Mucosa of rectum (tissue), 2 donors: Measurements from ENCODE around the gene HLCS.
A peak's percentile ranks its signal among the peaks of the same experiment; 100 is the strongest.
"Not testable (repeated sequence)": the region's sequence is repeated elsewhere in the genome, so short reads cannot be mapped to it uniquely, and the experiment has no call there.

Experiments used
- H3K27ac ChIP-seq, 2 donors: one replicate each; pipeline ENCODE4 v1.7.0; 2013; ENCODE audit warnings: inconsistent platforms in 2 of 2, low read depth in 2 of 2, low read length in 2 of 2
- H3K27me3 ChIP-seq, 2 donors: one replicate each; pipeline ENCODE4 v1.7.0; 2013; ENCODE audit warnings: low read length in 2 of 2; ENCODE audit not compliant: control insufficient read depth in 2 of 2, insufficient read depth in 2 of 2
- H3K36me3 ChIP-seq, 2 donors: one replicate each; pipeline ENCODE4 v1.7.0; 2013; ENCODE audit warnings: low read length in 2 of 2; ENCODE audit not compliant: control insufficient read depth in 2 of 2, insufficient read depth in 2 of 2
- H3K4me1 ChIP-seq, 2 donors: one replicate each; pipeline ENCODE4 v1.7.0; 2013; ENCODE audit warnings: low read length in 2 of 2, mild to moderate bottlenecking in 1 of 2; ENCODE audit not compliant: control insufficient read depth in 2 of 2, insufficient read depth in 2 of 2
- H3K4me3 ChIP-seq, 2 donors: one replicate each; pipeline ENCODE4 v1.7.0; 2013; ENCODE audit warnings: low read length in 2 of 2
- H3K9ac ChIP-seq, 2 donors: one replicate each; pipeline ENCODE4 v1.7.0; 2013; ENCODE audit warnings: low read length in 2 of 2, low read depth in 1 of 2, mild to moderate bottlenecking in 1 of 2
- H3K9me3 ChIP-seq, 2 donors: one replicate each; pipeline ENCODE4 v1.7.0; 2013; ENCODE audit warnings: low read length in 2 of 2; ENCODE audit not compliant: control insufficient read depth in 2 of 2
- donor health status: healthy.
- donor health status: Normal muscosa, but diverticular disease.

Gene HLCS

DNA sequence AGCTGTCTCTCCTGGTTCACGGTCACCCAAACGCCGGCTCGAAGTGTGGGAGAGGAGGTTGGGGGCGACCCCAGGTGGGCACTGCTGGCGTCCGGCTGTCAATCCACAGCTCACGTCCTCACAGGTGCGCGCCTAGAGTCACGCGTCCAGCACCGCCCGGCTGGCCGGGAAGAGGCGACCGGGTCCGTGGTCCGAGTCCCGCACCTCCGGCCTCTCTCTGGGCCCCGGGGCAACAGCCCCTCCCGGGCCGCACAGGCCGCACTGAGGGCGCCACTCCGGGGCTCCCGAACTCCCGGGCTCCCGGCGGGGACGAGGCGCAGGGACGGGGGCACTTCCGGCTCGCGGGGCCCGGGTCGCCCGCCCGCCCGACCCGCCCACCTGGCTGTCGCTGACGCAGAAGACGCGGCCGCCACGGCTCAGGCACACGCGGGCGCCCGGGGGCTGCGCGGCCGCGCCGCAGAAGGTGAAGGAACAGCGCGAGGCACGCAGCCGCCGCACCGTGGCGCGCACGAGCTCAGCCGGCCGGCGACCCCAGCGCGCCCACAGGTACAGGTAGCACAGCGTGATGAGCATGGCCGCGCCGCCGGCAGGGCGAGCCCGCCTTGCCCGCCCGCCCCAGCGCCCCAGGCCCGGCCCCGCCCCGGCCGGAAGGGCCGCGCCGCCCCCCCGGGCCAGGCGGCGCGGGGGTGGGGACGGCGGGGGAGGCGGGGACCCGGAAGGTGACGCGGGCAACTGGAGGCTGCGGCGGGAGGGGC, at the start of gene HLCS:
TSS of gene HLCS (minus strand) at position 604 of the 755 bp plus-strand sequence. CDS start at position 573, 31 bp downstream.
- peak within 1 kb of the TSS; percentile 52 to 78 for H3K27ac ChIP-seq
- no peaks in the 10 kb centered on the region for H3K27me3 ChIP-seq
- no peaks in the 10 kb centered on the region for H3K9me3 ChIP-seq
- peak within 1 kb of the TSS; percentile 80 to 82 for H3K9ac ChIP-seq
- no peaks in the 10 kb centered on the region for H3K36me3 ChIP-seq
- peak within 1 kb of the TSS; percentile 74 to 76 for H3K4me3 ChIP-seq
- peaks cover 0 to 6% of the 10 kb centered on the region in 2 donors for H3K4me1 ChIP-seq

DNA sequence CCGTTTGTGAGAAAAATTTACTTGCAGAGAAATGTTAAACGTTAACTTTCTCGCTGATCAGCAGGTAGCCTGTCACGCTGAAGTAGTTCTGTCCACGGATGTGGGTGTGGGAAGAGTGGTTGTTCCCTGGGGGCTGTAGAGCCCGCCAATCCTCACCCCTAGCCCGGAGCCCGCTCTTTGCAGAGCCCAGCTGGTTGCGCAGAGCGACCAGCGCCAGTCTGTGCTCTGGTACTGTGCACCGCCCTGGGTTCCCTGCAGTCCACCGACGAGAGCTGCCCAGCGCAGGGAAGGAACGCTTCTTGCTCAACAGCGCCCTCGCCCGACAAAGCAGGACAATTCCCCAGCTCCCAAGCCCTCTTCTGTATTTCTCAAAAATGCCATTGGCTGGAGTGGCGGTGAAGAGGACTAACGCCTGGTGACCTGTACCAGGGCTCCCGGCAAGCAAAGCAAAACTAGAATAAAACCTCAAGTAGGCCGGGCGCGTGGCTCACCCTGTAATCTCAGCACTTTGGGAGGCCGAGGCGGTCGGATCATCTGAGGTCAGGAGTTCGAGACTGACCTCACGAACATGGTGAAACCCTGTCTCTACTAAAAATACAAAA, 43.4 kb upstream of the HLCS start:
- Histone ChIP-seq H3K27me3 (peaks cover 3 to 17% of the 10 kb centered on the region in 2 donors), H3K36me3 (no peaks in the 10 kb centered on the region), H3K4me3 (peak overlapping the region; percentile 49 to 50), H3K9me3 (no peaks in the 10 kb centered on the region), H3K4me1 (peaks cover 6 to 11% of the 10 kb centered on the region in 2 donors), H3K27ac (no peak overlapping the region), H3K9ac (peak overlapping the region in 1 of 2 donors; percentile 10)

DNA sequence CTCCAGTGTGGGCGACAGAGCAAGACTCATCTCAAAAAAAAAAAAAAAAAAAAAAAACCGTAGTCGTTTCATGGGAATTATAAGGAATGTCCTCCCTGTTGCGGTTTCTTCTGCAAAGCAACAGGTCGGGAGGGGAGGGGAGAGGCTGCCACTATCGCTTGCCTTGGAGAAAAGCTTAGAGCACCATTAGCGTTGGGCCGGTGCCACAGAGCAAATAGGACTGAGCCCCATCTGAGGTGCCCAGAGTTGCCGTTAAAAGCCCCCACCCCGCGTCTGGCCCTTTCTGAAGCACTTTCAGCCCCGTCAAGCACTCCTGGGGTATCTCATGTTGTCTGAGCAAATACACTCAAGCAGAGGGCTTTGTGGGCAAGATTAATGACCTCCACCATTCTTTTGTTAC, 42.3 kb upstream of the HLCS start:
- Histone ChIP-seq H3K4me3 (no peak overlapping the region), H3K9me3 (no peaks in the 10 kb centered on the region), H3K27me3 (peaks cover 3 to 17% of the 10 kb centered on the region in 2 donors), H3K9ac (no peak overlapping the region), H3K27ac (no peak overlapping the region), H3K36me3 (no peaks in the 10 kb centered on the region), H3K4me1 (peaks cover 6 to 11% of the 10 kb centered on the region in 2 donors)

DNA sequence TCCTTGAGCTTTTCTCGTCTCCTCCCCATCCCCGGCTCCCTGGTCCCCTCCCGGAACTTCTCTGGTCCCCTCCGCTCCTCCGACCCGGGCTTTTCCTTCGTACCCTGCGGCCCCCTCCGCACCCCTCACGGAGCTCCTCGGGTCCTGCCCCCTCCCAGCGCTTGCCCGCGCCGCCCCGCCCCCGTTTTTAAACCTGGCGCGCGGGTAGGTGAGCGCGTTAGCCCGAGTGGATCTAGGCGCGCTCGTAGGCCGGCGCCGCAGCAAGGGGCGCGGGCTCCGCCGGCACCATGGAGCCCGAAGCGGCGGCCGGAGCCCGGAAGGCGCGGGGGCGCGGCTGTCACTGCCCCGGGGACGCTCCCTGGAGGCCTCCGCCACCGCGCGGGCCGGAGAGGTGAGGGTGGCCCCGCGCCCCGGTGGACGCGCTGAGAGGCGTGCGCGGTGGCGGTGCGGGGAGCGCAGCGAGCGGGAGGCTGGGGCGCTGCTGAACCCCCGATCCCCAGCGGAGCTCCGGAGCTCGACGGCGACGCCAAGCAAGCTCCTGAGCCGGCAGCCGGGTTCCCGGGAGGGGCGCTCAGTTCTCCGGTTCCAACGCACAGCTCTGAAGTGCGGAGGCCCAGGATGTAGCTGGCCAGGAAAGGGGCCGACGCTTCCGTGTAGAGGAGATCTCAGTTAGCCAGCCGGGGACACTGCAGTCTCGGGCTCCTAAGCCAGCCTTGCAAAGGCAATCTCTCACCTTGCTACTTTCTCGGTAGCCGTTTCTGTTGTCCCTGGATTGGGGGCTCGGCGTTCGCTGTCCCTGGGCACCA, 40.2 kb upstream of the HLCS start, which contains the start of gene RIPPLY3:
TSS of gene RIPPLY3 (plus strand) at position 217 of the 806 bp plus-strand sequence. CDS start at position 288, 71 bp downstream.
- peak within 1 kb of the TSS; percentile 54 to 62 for H3K4me3 ChIP-seq
- H3K27me3 ChIP-seq, result peaks cover 3 to 17% of the 10 kb centered on the region in 2 donors
- no peak within 1 kb of the TSS for H3K27ac ChIP-seq
- no peak within 1 kb of the TSS for H3K9ac ChIP-seq
- peaks cover 6 to 11% of the 10 kb centered on the region in 2 donors for H3K4me1 ChIP-seq
- no peaks in the 10 kb centered on the region for H3K36me3 ChIP-seq
- no peaks in the 10 kb centered on the region for H3K9me3 ChIP-seq

DNA sequence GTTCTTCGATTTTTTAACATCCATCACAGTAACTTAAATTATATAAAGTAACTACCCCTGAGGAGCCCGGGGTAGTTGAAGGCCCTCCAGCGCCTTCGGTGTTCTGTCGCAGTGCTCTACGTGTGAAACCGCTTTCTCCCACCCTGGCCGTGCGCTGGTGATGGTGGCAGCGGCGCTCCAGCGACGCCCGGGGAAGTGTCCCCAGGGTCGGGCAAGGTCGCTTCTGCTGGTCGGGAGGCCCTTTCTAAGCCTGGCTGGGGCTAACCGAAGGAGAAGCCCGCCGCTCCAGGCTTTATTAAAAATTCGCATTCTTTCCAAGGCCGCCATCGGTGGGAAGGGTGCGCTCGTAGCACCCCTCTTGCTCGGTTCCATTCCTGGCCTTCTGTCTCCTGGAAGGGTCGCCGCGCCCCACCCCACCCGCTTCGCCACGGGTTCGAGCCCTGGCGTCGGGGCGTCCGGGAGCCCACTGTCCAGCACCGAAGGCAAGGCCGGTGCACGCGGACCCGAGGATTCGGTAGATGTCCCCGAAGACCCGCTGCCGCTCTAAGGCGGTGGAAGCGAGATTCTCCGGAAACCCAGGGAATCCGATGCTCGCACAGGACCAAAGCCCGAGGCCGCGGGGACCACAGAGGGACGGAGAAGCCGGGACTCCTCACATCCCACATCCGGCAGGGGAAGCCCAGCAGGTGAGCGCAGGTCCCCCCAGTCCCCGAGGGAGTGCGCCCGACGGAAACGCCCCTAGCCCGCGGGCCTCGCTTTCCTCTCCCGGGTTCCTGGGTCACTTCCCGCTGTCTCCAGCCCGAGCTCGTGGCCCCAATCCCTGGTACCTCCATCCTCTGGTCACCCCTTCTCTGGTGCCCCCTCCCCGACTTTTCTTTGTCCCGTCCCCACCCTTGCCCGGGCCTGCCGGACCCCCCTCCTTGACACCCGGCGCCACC, 39.3 kb upstream of the HLCS start:
- Histone ChIP-seq H3K9ac (no peak overlapping the region), H3K4me3 (peak overlapping the region in 1 of 2 donors; percentile 39)

DNA sequence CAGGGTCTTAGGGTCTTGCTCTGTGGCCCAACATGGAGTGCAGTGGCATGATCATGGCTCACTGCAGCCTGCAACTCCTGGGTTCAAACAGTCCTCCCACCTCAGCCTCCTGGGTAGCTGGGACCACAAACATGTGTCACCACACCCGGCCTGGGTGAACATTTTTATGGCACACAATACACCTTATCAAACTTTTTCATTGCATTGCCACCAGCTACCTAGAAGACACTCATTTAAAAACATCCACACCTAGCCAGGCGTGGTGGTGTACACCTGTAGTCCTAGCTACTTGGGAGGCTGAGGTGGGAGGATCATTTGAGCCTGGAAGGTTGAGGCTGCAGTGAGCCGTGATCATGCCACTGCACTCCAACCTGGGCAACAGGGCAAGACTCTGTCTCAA, 37.4 kb upstream of the HLCS start:
- not testable (repeated sequence) for H3K9ac ChIP-seq, H3K4me3 ChIP-seq, H3K4me1 ChIP-seq, H3K36me3 ChIP-seq, H3K27ac ChIP-seq, H3K9me3 ChIP-seq
- H3K27me3 ChIP-seq, result peaks cover 3 to 13% of the 10 kb centered on the region in 2 donors

More for the DNA sequence above, 39.3 kb upstream of the HLCS start:
- Histone ChIP-seq H3K9me3 (no peaks in the 10 kb centered on the region), H3K27me3 (peaks cover 3 to 17% of the 10 kb centered on the region in 2 donors), H3K36me3 (no peaks in the 10 kb centered on the region), H3K27ac (no peak overlapping the region), H3K4me1 (peaks cover 6 to 11% of the 10 kb centered on the region in 2 donors)

DNA sequence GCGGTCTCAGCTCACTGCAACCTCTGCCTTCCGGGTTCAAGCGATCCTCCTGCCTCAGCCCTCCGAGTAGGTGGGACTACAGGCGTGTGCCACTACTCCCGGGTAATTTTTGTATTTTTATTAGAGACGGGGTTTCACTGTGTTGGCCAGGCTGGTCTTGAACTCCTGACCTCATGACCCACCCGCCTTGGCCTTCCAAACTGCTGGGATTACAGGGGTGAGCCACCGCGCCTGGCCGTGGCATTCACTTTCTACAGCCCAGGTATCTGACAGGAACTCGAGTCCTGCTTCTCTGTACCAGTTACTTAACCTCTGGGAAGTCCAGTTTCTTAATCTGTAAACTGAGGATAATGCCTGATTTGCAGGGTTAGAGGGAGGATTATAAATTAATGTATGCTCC, 36.4 kb upstream of the HLCS start:
- not testable (repeated sequence) for H3K36me3 ChIP-seq, H3K4me1 ChIP-seq, H3K27me3 ChIP-seq, H3K27ac ChIP-seq, H3K9ac ChIP-seq, H3K9me3 ChIP-seq, H3K4me3 ChIP-seq

DNA sequence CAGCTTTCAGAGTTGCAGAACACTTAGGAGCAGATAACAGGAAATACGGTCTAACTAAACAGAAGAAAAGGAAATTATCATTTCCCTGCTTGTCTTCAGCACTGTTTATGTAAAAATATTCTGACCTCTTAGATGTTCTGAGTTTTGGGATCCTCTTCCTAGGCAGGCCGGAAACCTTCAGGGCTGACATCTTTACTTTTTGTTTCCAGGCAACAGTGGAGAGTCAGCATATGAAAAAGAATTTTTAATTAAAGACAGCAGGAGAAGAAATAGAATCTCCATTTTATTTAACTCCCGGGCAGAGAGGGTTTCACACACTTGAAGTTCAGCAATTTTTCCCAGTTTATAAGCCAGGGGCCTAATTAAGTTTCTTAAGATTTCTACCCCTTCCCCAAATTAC, 35.0 kb upstream of the HLCS start:
- Histone ChIP-seq H3K36me3 (no peaks in the 10 kb centered on the region), H3K27ac (no peak overlapping the region), H3K27me3 (peaks cover 0 to 2% of the 10 kb centered on the region in 2 donors), H3K4me3 (no peak overlapping the region), H3K9me3 (no peaks in the 10 kb centered on the region), H3K9ac (no peak overlapping the region), H3K4me1 (no peaks in the 10 kb centered on the region)

DNA sequence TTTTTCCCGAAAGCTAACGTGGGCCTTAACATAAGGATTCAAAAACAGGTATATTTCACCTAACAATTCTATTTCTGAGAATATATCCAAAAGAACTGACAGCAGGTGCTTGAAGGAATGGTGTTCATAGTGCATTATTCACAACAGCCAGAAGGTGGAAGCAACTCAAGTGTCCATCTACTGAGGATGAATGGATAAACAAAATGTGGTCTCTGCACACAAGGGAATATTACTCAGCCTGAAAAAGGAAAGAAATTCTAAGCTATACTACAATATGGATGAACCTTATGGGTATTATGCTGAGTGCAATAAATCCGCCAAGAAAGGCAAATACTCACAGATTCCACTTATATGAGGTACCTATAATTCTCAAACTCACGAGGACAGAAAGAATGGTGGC, 33.9 kb upstream of the HLCS start:
- Histone ChIP-seq H3K9me3 (no peaks in the 10 kb centered on the region), H3K4me3 (no peak overlapping the region)

More for the DNA sequence above, 33.9 kb upstream of the HLCS start:
- peaks cover 0 to 2% of the 10 kb centered on the region in 2 donors for H3K27me3 ChIP-seq
- no peak overlapping the region for H3K9ac ChIP-seq
- H3K4me1 ChIP-seq, result no peaks in the 10 kb centered on the region
- no peak overlapping the region for H3K27ac ChIP-seq
- no peaks in the 10 kb centered on the region for H3K36me3 ChIP-seq
